ENCODE results near the gene SPTBN4.

The SPTBN4 gene

GRCh38 chr19:40565910-40566495 is 99.2 kb downstream of the SPTBN4 start:
- DNase-seq (ENCODE audit: low spot score): no peak

DNA sequence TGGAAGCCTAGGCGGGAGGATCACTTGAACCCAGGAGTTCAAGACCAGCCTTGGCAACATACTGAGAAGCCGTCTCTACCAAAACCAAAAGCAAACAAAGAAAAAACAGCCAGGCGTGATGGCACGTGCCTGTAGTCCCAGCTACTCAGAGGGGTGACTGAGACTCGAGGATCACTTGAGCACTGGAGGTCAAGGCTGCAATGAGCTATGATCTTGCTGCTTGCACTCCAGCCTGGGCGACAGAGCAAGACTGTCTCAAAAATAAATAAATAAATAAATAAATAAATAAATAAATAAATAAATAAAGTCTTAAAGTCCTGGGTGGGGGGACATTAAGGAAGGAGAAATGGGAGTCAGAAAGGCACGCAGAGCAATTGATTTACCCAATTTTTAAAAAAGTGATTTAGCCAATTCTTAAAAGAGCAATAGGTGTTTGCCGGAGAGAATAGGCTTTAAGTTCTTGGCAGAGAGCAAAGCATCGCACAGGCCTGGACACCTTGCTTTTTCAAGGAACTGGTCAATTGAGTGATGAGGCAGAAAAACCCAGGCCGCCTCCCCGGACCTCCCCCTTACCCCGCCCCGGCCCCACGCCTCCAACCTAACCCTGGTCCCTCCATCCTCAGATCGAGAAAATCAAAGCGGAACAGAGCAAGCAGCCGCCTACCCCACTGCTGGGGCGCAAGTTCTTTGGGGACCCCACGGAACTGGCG is 100.4 kb downstream of the SPTBN4 start:
- DNase-seq (ENCODE audit: low spot score): no peak

GRCh38 chr19:40567750-40568494 is 101.1 kb downstream of the SPTBN4 start:
- DNase-seq (ENCODE audit: low spot score): no peak

DNA sequence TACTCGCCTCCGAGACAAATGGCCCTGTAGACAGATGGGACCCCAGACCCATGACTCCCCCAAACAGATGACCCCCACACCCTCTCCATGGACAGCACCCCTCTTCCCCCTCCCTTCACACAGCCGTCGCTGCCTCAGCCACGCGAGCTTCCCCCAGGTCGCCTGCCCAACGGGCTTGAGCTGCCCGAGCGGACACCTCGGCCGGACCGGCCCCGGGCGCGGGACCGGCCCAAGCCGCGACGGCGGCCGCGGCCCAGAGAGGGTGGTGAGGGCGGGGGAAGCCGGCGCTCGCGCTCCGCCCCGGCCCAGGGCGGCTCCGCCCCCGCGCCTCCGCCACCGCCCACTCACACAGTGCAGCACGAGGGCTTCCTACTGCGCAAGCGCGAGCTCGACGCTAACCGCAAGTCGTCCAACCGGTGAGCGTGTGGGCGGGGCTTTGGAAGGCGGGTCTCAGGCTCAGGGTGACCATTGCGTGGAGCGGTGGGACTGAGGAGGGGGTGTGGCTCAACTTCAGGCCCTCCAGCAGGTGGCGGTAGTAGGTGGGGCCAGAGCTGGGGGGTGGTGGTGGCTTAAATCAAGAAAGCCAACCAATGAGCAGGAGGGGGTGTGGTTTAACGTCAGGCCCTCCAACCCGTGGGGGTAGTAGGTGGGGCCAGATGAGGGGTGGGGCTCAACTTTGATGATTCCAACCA is 103.7 kb downstream of the SPTBN4 start:
- DNase-seq (ENCODE audit: low spot score): peak; percentile 100

DNA sequence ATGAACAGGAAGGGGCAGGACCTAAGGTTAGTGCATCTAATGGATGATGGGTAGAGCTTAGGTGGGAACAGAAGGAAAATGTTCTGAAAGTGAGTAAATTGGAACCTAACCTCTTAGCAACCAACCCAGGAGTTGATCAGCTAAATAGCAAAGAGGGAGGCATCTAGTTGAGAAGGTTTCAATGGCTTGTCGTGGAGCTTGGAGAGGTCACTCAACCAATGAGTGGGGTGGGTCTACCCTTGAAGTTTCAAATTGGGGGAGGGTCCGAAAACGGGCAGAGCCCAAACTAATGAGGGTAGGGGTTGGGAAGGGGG is 104.2 kb downstream of the SPTBN4 start:
- no peak for DNase-seq (ENCODE audit: low spot score)

DNA sequence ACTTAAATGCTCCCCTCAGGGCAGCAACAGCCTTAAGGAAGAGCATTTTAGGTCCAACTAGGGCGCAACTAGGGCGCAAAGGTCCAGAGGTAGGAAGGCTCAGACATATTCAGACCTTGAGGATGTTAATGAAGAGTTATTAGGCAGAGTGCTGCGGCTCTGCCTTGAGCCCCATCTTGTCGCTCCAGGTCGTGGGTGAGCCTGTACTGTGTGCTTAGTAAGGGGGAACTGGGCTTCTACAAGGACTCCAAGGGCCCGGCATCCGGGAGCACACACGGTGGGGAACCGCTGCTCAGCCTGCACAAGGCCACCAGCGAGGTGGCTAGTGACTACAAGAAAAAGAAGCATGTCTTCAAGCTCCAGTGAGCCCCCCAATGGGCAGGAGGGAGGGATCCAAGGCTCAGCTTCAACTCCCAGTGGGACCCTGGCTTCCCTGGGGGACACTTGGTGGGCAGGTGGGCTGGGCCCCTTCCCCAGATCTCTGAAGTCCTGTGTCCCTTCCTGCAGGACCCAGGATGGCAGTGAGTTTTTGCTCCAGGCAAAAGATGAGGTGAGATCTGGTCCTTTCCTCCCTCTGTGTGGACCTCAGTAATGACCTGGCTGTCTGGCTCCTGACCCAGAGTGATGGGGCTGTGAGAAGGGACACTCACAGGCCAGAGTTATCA is 105.2 kb downstream of the SPTBN4 start:
- DNase-seq (ENCODE audit: low spot score): no peak

GRCh38 chr19:40575326-40575725 is 108.5 kb downstream of the SPTBN4 start:
- DNase-seq (ENCODE audit: low spot score): no peak

DNA sequence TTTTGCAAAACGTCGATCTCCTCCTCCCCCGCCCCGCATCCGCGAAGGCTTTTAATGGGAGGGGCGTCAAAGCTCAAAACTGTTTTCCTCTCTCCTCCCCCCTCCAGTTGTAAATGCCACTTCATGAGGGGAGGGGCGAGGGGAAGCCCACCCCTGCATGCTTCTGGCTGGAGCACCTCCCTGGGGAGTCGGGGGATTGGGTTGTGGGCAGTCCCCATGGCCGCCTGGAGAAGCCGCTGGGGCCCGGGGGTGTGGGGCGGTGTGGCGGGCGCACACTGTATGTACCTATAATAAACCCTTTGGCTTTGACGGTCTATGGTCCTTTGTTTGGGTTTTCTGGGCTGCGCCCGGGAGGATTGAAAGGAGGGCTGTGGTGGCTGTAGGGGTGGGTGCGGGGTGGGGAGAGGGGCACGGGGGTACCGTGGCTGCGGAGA is 109.4 kb downstream of the SPTBN4 start:
- peak; percentile 64 for DNase-seq (ENCODE audit: low spot score)

- peak; percentile 97 for DNase-seq (ENCODE audit: low spot score)
Measured at GRCh38 chr19:40576585-40577451, 110.0 kb downstream of the SPTBN4 start, which contains the start of gene SHKBP1. Gene SHKBP1 (plus strand): TSS chr19:40576873. CDS start chr19:40576900, 27 bp downstream.

GRCh38 chr19:40578442-40578908 is 111.7 kb downstream of the SPTBN4 start:
- DNase-seq (ENCODE audit: low spot score): no peak

- no peak for DNase-seq (ENCODE audit: low spot score)
Measured at GRCh38 chr19:40580619-40581018, 113.8 kb downstream of the SPTBN4 start.

GRCh38 chr19:40581531-40581930 is 114.7 kb downstream of the SPTBN4 start:
- no peak for DNase-seq (ENCODE audit: low spot score)

- DNase-seq (ENCODE audit: low spot score): no peak
Measured at GRCh38 chr19:40582467-40582866, 115.7 kb downstream of the SPTBN4 start.

DNA sequence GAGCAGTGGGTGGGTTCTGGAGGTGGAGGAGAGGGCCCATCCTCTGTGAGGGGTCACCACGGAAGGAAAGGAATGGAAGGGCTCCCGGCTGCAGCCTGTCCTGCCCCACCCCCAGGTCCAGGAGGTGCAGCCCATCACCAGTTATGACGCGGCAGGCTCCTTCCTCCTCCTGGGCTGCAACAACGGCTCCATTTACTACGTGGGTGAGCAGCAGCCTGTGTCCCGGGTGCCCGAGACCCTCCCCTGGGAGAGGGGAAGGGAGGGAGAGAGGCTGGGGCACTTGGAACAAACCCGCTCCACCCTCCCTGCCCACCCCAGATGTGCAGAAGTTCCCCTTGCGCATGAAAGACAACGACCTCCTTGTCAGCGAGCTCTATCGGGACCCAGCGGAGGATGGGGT is 116.5 kb downstream of the SPTBN4 start:
- no peak for DNase-seq (ENCODE audit: low spot score)

DNA sequence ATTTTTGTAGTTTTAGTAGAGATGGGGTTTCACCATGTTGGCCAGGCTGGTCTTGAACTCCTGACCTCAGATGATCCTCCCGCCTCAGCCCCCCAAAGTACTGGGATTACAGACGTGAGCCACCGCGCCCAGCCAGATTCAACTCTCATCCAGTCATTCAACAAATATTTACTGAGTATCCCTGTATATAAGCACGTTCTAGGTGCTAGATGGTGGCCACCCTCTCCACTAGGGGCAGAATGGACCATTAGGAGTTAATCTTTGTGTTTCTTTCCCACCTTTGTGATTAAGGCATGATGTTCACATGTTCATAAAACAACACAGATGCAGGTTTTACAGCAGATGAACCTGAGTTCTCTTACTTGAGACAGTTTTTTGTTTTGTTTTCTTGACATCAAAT is 117.2 kb downstream of the SPTBN4 start:
- peak; percentile 46 for DNase-seq (ENCODE audit: low spot score)

GRCh38 chr19:40585241-40585981 is 118.6 kb downstream of the SPTBN4 start:
- DNase-seq (ENCODE audit: low spot score): no peak

DNA sequence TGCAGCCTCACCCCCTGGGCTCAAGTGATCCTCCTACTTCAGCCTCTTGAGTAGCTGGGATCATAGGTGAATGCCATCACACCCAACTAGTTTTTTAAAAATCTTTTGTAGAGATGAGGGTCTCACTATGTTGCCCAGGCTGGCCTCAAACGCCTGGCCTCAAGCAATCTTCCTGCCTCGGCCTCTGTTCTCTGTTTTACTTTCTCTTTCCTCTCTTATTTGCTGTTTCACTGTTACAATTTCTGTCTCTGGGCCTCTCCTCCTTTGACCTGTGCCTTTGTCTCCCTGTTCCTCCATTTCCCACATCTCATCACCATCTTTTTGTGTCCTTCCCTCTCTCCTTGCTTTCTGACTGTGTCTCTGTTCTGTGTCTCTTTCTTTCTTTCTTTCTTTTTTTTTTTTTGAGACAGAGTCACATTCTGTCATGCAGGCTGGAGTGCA is 119.2 kb downstream of the SPTBN4 start:
- DNase-seq (ENCODE audit: low spot score): no peak

GRCh38 chr19:40586611-40587010 is 119.8 kb downstream of the SPTBN4 start:
- DNase-seq (ENCODE audit: low spot score): no peak

- no peak for DNase-seq (ENCODE audit: low spot score)
Measured at GRCh38 chr19:40588110-40588854, 121.5 kb downstream of the SPTBN4 start.

Measured in NAMALWA (cell line).